Suppressor macrophage (primary cell): ENCODE measurements around the gene MMP24OS.

ENCODE experiments used
- DNase-seq, 4 experiments: peaks; one replicate each; pipeline ENCODE4 v3.0.0-alpha.2; 2020 to 2022

The MMP24OS gene

GRCh38 chr20:35291654-35292503, 14.0 kb upstream of the MMP24OS start, which contains the start of gene FAM83C:
Gene FAM83C (minus strand): TSS chr20:35292425. CDS start chr20:35292304, 121 bp downstream.
- DNase-seq = no peak

- DNase-seq = no peak
Observed at GRCh38 chr20:35290887-35291417, 13.0 kb upstream of the MMP24OS start.

- DNase-seq = no peak
Observed at GRCh38 chr20:35290186-35290886, 12.4 kb upstream of the MMP24OS start.

GRCh38 chr20:35288325-35289060, 10.6 kb upstream of the MMP24OS start:
- no peak for DNase-seq

GRCh38 chr20:35287509-35288324, 9.8 kb upstream of the MMP24OS start:
- DNase-seq = peak in 1 of 4 experiments; percentile 16

- DNase-seq = no peak
Observed at GRCh38 chr20:35286899-35287508, 9.1 kb upstream of the MMP24OS start.

GRCh38 chr20:35286077-35286898, 8.4 kb upstream of the MMP24OS start:
- DNase-seq = no peak

- DNase-seq = no peak
Observed at GRCh38 chr20:35285806-35286076, 7.8 kb upstream of the MMP24OS start.

GRCh38 chr20:35284992-35285805, 7.3 kb upstream of the MMP24OS start:
- no peak for DNase-seq

GRCh38 chr20:35284267-35284991, 6.5 kb upstream of the MMP24OS start, which contains the start of gene EIF6:
Gene EIF6 (minus strand): TSS chr20:35284772. CDS start chr20:35284487, 285 bp downstream.
- peak; percentile 77 to 89 (median 86) for DNase-seq

- peak in 3 of 4 experiments; percentile 21 to 68 (median 52) for DNase-seq
Observed at GRCh38 chr20:35283441-35284266, 5.7 kb upstream of the MMP24OS start.

GRCh38 chr20:35281506-35282101, 3.7 kb upstream of the MMP24OS start:
- no peak for DNase-seq

- DNase-seq = no peak
Observed at GRCh38 chr20:35280523-35280922, 2.6 kb upstream of the MMP24OS start.

- DNase-seq = no peak
Observed at GRCh38 chr20:35279533-35280174, 1.7 kb upstream of the MMP24OS start.

- no peak for DNase-seq
Observed at GRCh38 chr20:35279040-35279439, 1.1 kb upstream of the MMP24OS start.

GRCh38 chr20:35277127-35277526, 795 bp downstream of the MMP24OS start:
- DNase-seq = no peak

- DNase-seq = no peak
Observed at GRCh38 chr20:35276408-35276807, 1.5 kb downstream of the MMP24OS start.
